ENCODE results near the gene RFX5. TPM values are rescaled to one million over a fixed set of nuclear protein-coding genes. Genes with fewer than 3 reads are reported as not detected.

Gene RFX5
- total and polyA plus RNA-seq, 3 experiments from 2014 or later, result 38.0 to 77.4 (median 77.2) TPM

DNA sequence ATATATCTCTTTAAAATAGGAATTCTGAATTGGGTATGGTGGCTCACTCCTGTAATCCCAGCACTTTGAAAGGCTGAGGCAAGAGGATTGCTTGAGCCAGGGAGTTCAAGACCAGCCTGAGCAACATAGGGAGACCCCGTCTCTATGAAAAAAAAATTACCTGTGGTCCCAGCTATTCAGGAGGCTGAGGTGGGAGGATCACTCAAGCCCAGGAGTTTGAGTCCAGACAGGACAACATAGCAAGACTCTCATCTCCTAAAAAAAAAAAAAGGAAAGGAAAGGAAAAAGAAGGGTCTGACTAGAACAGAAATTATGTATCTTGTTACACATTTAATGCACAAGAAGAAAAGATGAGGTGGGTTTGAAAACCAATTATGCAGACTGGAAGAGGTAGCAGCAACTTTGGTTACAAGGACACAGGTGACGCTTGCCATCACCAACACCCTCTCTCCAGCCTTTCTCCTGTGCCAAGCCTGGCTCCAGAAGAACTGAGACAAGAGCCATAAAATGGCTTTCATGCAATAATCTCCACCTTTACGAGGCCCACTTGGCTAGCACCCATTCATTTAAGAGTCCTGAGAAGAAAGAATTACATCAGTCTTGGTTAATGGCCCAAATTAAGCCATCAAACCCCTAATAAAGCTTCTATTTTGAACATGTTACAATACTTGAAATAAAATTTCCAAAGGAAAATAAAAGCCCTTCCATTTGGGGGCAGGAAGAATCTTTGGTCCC lies 30.3 kb upstream of the RFX5 start:
- POLR2A ChIA-PET, result no interaction called here
- no peak overlapping the region for H3K27ac ChIP-seq (ENCODE audit: low read depth, low read length)
- H3K9me3 Mint-ChIP-seq, result no peaks in the 10 kb centered on the region
- no peaks in the 10 kb centered on the region for H3K4me1 ChIP-seq (ENCODE audit: insufficient read depth, low read length)
- H3K4me3 Mint-ChIP-seq, result no peak overlapping the region
- no peak overlapping the region for H3K4me3 ChIP-seq (ENCODE audit: low read length)
- no peaks in the 10 kb centered on the region for H3K9me3 ChIP-seq (ENCODE audit: low read length)
- H3K27ac Mint-ChIP-seq, result peak overlapping the region in 1 of 8 donors; percentile 66
- H3K36me3 ChIP-seq (ENCODE audit: insufficient read depth, low read length), result no peaks in the 10 kb centered on the region
- no peaks in the 10 kb centered on the region for H3K27me3 ChIP-seq (ENCODE audit: insufficient read depth, low read length, poor library complexity, severe bottlenecking)
- no peak for DNase-seq
- CTCF ChIA-PET, result no interaction called here
- H3K27me3 Mint-ChIP-seq, result no peaks in the 10 kb centered on the region
- no peaks in the 10 kb centered on the region for H3K36me3 Mint-ChIP-seq
- H3K4me1 Mint-ChIP-seq, result no peaks in the 10 kb centered on the region

DNA sequence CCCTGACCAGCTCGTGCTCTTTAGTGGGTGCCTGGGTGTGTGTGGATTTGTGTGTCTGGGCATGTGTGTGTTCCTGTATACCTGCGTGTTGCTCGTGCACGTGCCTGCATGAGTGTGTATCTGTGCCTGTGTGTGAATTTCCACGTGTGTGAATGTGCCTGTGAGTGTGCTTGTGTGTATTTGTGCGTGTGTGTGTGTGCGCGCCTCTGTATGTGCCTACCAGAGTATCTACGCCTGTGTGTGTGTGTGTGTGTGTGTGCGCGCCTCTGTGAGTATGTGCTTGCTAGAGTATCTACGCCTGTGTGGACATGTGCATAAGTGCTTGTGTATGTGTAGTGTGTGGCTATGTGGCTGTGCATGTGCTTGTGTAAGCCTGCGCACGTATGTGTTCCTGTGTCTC lies 26.1 kb upstream of the RFX5 start:
- Histone ChIP-seq H3K27ac (ENCODE audit: low read depth, low read length) (no peak overlapping the region), H3K9me3 (ENCODE audit: low read length) (no peaks in the 10 kb centered on the region), H3K4me1 (ENCODE audit: insufficient read depth, low read length) (no peaks in the 10 kb centered on the region), H3K27me3 (ENCODE audit: insufficient read depth, low read length, poor library complexity, severe bottlenecking) (no peaks in the 10 kb centered on the region), H3K4me3 (ENCODE audit: low read length) (no peak overlapping the region), H3K36me3 (ENCODE audit: insufficient read depth, low read length) (no peaks in the 10 kb centered on the region)
- ChIA-PET POLR2A (no interaction called here), CTCF (no interaction called here)
- Mint-ChIP-seq H3K9me3 (no peaks in the 10 kb centered on the region), H3K4me3 (no peak overlapping the region), H3K4me1 (no peaks in the 10 kb centered on the region), H3K36me3 (no peaks in the 10 kb centered on the region), H3K27ac (no peak overlapping the region), H3K27me3 (no peaks in the 10 kb centered on the region)
- no peak for DNase-seq

DNA sequence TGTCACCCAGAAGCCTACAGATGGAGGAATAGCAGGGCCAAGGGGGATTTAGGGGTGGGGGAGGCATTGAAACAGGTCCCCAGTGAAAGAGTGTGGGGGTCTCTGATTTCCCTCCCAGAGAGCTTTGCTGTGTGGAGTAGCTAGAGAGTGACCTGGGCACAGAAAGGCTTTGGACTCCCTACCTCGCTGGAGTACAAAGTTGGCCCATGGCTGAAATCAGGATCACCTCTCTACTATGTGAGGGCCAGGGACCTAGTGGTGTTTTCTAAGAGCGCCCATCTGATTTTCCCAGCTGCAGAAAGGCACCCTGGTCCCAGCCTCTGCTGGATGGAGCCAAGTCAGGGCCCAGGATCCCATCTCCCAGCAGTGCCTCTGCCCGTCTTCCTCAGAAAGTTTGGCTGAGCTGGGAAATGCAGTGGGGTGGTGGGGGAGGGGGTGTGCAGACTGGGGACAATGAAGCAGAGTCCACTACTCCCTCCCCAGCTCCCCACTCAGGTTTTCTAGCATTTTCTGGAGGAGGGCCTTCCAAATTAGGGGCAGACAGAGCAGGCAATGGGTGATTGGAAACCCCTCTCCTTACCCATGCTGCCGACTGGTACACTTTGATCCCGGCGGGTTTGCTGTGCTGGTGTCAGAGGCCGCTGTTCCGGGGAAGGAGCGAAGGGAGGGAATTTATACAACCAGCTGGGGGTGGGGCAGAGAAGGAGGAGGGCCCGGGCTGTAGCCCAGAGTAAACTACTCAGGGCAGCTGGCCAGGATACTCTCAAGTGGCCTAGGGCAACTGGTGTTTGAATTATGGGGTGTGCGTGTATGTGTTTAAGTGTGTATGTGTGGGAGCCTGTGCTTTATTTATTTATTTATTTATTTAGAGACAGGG lies 25.2 kb upstream of the RFX5 start, which contains the start of gene SELENBP1:
Gene SELENBP1, minus strand, starts transcription at position 648 of the 877 bp plus-strand sequence. Its CDS starts 64 bp downstream, at position 584.
- Mint-ChIP-seq H3K4me3 (no peak within 1 kb of the TSS), H3K36me3 (no peaks in the 10 kb centered on the region), H3K27me3 (no peaks in the 10 kb centered on the region), H3K27ac (peak within 1 kb of the TSS in 1 of 8 donors; percentile 30), H3K4me1 (no peaks in the 10 kb centered on the region), H3K9me3 (no peaks in the 10 kb centered on the region)
- Histone ChIP-seq H3K4me3 (ENCODE audit: low read length) (no peak within 1 kb of the TSS), H3K27me3 (ENCODE audit: insufficient read depth, low read length, poor library complexity, severe bottlenecking) (no peaks in the 10 kb centered on the region), H3K4me1 (ENCODE audit: insufficient read depth, low read length) (no peaks in the 10 kb centered on the region), H3K36me3 (ENCODE audit: insufficient read depth, low read length) (no peaks in the 10 kb centered on the region), H3K27ac (ENCODE audit: low read depth, low read length) (peak within 1 kb of the TSS; percentile 43), H3K9me3 (ENCODE audit: low read length) (no peaks in the 10 kb centered on the region)
- CTCF ChIA-PET, result interaction anchor here (1.5 kb wide), 1 partner anchor 32 kb away, joined by 5 read pairs; no protein-coding TSS in a partner anchor
- no peak for DNase-seq
- POLR2A ChIA-PET, result no interaction called here

DNA sequence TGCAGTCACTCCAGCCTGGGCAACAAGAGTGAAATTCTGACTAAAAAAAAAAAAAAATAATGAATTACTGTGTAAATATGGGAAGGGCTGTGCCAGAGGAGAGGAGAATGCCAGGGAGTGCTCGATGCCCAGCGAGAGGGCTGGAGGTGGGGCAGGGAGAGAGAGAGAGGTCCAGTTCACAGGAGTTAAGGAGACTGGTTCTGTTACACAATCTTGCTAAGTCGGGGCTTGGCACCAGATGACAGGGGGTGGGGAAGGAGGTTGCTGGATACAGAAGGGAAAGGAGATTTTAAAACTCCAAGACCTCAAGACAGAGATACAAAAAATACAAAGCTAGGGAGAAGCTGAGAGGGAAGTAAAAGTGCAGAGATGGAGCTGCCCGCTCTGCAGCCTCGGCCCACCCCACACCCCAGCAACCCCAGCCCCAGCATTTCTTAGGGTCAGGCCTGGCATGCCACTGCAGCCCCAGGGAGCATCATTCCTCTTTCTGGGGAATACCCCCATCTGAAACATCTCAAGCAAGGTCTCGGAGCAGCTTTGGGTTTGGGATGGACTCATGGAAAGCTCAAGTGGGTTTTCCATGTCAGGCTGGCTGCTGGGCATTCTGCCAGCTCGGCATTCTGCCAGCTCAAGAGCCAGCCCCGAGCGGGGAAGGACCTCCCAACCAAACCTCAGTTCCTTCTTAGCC lies 24.5 kb upstream of the RFX5 start:
- POLR2A ChIA-PET, result no interaction called here
- CTCF ChIA-PET, result interaction anchor here (1.5 kb wide), 1 partner anchor 31 kb away, joined by 5 read pairs; no protein-coding TSS in a partner anchor
- Mint-ChIP-seq H3K27ac (peak overlapping the region in 1 of 8 donors; percentile 15), H3K36me3 (no peaks in the 10 kb centered on the region), H3K4me1 (no peaks in the 10 kb centered on the region), H3K4me3 (no peak overlapping the region), H3K9me3 (no peaks in the 10 kb centered on the region), H3K27me3 (no peaks in the 10 kb centered on the region)
- no peaks in the 10 kb centered on the region for H3K4me1 ChIP-seq (ENCODE audit: insufficient read depth, low read length)
- no peak for DNase-seq
- no peaks in the 10 kb centered on the region for H3K27me3 ChIP-seq (ENCODE audit: insufficient read depth, low read length, poor library complexity, severe bottlenecking)
- H3K36me3 ChIP-seq (ENCODE audit: insufficient read depth, low read length), result no peaks in the 10 kb centered on the region
- H3K4me3 ChIP-seq (ENCODE audit: low read length), result no peak overlapping the region
- H3K27ac ChIP-seq (ENCODE audit: low read depth, low read length), result peak overlapping the region; percentile 43
- H3K9me3 ChIP-seq (ENCODE audit: low read length), result no peaks in the 10 kb centered on the region

DNA sequence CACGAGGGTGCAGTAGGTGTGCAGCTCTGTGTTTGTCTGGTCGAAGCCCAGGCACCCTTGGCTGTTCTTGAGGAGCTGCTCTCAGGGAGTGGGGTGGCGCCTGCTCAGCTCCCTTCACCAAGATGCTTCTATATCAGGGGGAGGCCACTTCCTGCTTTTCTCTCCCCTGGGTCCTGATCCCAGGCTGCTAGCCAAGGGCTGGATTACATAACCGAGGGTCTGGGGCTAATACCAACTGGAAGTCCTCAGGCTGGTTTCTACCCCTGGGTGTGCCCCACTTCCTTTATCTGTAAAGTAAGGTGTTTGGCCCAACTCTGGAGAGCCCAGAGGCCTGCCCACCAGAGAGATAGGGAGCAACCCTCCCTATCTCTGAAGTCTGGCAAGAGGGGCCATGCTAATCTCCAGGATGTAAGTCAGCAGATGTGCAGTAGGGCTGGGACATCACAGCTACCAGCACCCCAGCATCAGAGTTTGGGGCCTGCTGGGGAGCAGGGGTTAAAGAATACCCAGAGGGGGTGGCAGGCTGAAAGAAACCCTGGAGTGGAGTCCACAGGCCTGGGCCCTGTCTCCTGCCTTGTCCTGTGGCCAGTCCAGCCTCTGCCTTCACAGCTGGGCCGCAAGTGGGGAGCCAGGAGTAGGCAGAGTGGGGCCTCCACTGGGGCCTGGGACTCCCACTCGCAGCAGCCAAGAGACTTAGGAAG lies 23.3 kb upstream of the RFX5 start:
- Histone ChIP-seq H3K4me1 (ENCODE audit: insufficient read depth, low read length) (no peaks in the 10 kb centered on the region), H3K36me3 (ENCODE audit: insufficient read depth, low read length) (no peaks in the 10 kb centered on the region), H3K27ac (ENCODE audit: low read depth, low read length) (no peak overlapping the region), H3K4me3 (ENCODE audit: low read length) (no peak overlapping the region), H3K9me3 (ENCODE audit: low read length) (no peaks in the 10 kb centered on the region), H3K27me3 (ENCODE audit: insufficient read depth, low read length, poor library complexity, severe bottlenecking) (no peaks in the 10 kb centered on the region)
- Mint-ChIP-seq H3K27me3 (no peaks in the 10 kb centered on the region), H3K27ac (peak overlapping the region in 1 of 8 donors; percentile 43), H3K4me3 (no peak overlapping the region), H3K4me1 (no peaks in the 10 kb centered on the region), H3K36me3 (no peaks in the 10 kb centered on the region), H3K9me3 (no peaks in the 10 kb centered on the region)
- ChIA-PET POLR2A (no interaction called here), CTCF (no interaction called here)
- DNase-seq, result no peak

DNA sequence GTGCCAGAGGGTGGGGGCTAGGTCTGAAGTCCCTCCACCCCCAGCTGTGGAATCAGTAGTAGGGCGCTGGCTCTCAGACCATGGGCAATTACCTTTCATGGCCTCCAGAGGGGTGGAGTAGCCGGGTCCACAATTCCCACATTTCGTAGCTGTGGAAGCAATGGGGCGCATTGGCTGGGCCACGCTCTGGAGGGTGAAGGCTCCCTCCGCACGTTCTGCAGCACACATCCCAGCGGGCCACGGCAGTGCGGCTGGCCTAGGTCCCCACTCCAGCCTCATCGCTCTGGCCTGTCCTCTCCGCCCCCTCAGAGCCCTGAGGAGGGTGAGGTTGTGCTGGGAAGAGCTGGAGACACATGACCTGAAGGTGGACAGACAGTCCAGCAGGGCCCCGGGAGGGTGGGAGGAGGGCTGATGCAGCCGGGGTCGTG lies 22.6 kb upstream of the RFX5 start:
- Mint-ChIP-seq H3K36me3 (no peaks in the 10 kb centered on the region), H3K27ac (no peak overlapping the region), H3K4me3 (no peak overlapping the region), H3K27me3 (no peaks in the 10 kb centered on the region), H3K9me3 (no peaks in the 10 kb centered on the region), H3K4me1 (no peaks in the 10 kb centered on the region)
- no peak for DNase-seq
- Histone ChIP-seq H3K4me3 (ENCODE audit: low read length) (no peak overlapping the region), H3K4me1 (ENCODE audit: insufficient read depth, low read length) (no peaks in the 10 kb centered on the region), H3K9me3 (ENCODE audit: low read length) (no peaks in the 10 kb centered on the region), H3K27me3 (ENCODE audit: insufficient read depth, low read length, poor library complexity, severe bottlenecking) (no peaks in the 10 kb centered on the region), H3K36me3 (ENCODE audit: insufficient read depth, low read length) (no peaks in the 10 kb centered on the region), H3K27ac (ENCODE audit: low read depth, low read length) (no peak overlapping the region)
- POLR2A ChIA-PET, result interaction anchor here (0.5 kb wide), 1 partner anchor 98 kb away, joined by 5 read pairs; no protein-coding TSS in a partner anchor
- CTCF ChIA-PET, result no interaction called here

DNA sequence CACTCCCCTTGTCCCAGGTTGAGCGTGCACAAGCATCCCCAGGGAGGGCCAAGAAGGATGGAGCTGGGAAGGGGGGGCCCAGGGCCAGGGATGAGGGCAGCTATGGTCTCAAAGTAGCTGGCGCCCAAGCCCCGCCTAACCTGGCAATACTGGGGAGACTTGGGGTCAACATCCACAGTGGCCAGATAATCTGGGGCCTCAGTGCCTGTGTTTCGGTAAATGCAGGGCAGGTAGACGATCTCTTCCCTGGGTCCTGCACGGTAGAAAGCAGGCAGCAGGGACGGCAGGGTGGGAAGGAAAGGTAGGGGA lies 22.2 kb upstream of the RFX5 start:
- Mint-ChIP-seq H3K27me3 (no peaks in the 10 kb centered on the region), H3K4me3 (no peak overlapping the region), H3K36me3 (no peaks in the 10 kb centered on the region), H3K27ac (no peak overlapping the region), H3K9me3 (no peaks in the 10 kb centered on the region), H3K4me1 (no peaks in the 10 kb centered on the region)
- Histone ChIP-seq H3K27me3 (ENCODE audit: insufficient read depth, low read length, poor library complexity, severe bottlenecking) (no peaks in the 10 kb centered on the region), H3K4me1 (ENCODE audit: insufficient read depth, low read length) (no peaks in the 10 kb centered on the region), H3K36me3 (ENCODE audit: insufficient read depth, low read length) (no peaks in the 10 kb centered on the region), H3K4me3 (ENCODE audit: low read length) (no peak overlapping the region), H3K9me3 (ENCODE audit: low read length) (no peaks in the 10 kb centered on the region), H3K27ac (ENCODE audit: low read depth, low read length) (no peak overlapping the region)
- no peak for DNase-seq
- ChIA-PET CTCF (no interaction called here), POLR2A (interaction anchor here (0.5 kb wide), 1 partner anchor 98 kb away, joined by 5 read pairs; no protein-coding TSS in a partner anchor)

Data from CD8-positive, alpha-beta memory T cell (primary cell).